CD14-positive monocyte (primary cell): Measurements from ENCODE around the gene FXYD6. TPM values are rescaled to one million over a fixed set of nuclear protein-coding genes. Genes with fewer than 3 reads are reported as not detected.
A peak's percentile ranks its signal among the peaks of the same experiment; 100 is the strongest.

Experiments used
- DNase-seq, 3 donors: peaks; one replicate each; pipeline ENCODE4 v3.0.0-alpha.2; 2011 to 2022
- H2AFZ ChIP-seq: 2 replicates; pipeline ENCODE4 v1.6.0; 2012; ENCODE audit warnings: mild to moderate bottlenecking, low read depth, low read length, inconsistent platforms; ENCODE audit not compliant: insufficient read depth, poor library complexity, severe bottlenecking
- H3K27ac ChIP-seq, 2 donors: 1 replicate in 1 of 2; 2 replicates in 1 of 2; pipeline ENCODE4 v1.5.1; 2012 to 2013; ENCODE audit warnings: low read length in 2 of 2, control low read depth in 1 of 2, inconsistent platforms in 1 of 2, low read depth in 1 of 2, mild to moderate bottlenecking in 1 of 2
- H3K27me3 ChIP-seq, 2 donors: one replicate each; pipeline versions ENCODE4 v1.6.0 to v1.6.1; 2011 to 2013; ENCODE audit warnings: low read length in 2 of 2; ENCODE audit not compliant: control insufficient read depth in 2 of 2, insufficient read depth in 2 of 2
- H3K36me3 ChIP-seq, 2 donors: replicated peaks in 1 of 2; 1 replicate in 1 of 2; 2 replicates in 1 of 2; pipeline versions ENCODE4 v1.5.1 to v1.6.1; 2012 to 2013; ENCODE audit warnings: low read length in 2 of 2, control low read depth in 1 of 2, inconsistent platforms in 1 of 2, mild to moderate bottlenecking in 1 of 2; ENCODE audit not compliant: insufficient read depth in 2 of 2, control insufficient read depth in 1 of 2
- H3K4me1 ChIP-seq, 2 donors: 1 replicate in 1 of 2; 2 replicates in 1 of 2; pipeline versions ENCODE4 v1.5.1 to v1.6.1; 2012 to 2013; ENCODE audit warnings: low read length in 2 of 2, control low read depth in 1 of 2, inconsistent platforms in 1 of 2, mild to moderate bottlenecking in 1 of 2, moderate library complexity in 1 of 2; ENCODE audit not compliant: insufficient read depth in 2 of 2, control insufficient read depth in 1 of 2
- H3K4me2 ChIP-seq: replicated peaks from 2 replicates; pipeline ENCODE3; 2012; ENCODE audit warnings: low read length, moderate library complexity, mild to moderate bottlenecking; ENCODE audit not compliant: poor library complexity, severe bottlenecking; ENCODE audit errors: extremely low read depth
- H3K4me3 ChIP-seq, 3 experiments: fragments of 200-600 bp in 1 of 3; sonication (generic) in 1 of 3; replicated peaks in 1 of 3; 1 replicate in 2 of 3; 2 replicates in 1 of 3; pipeline ENCODE4 v1.5.1; 2011 to 2013; ENCODE audit warnings: low read length in 3 of 3, mild to moderate bottlenecking in 3 of 3, control low read depth in 2 of 3, low read depth in 2 of 3, inconsistent platforms in 1 of 3, moderate library complexity in 1 of 3
- H3K79me2 ChIP-seq: 2 replicates; pipeline ENCODE4 v1.6.0; 2012; ENCODE audit warnings: mild to moderate bottlenecking, control low read depth, inconsistent platforms, low read length, moderate library complexity; ENCODE audit not compliant: insufficient read depth
- H3K9ac ChIP-seq: 2 replicates; pipeline ENCODE4 v1.6.0; 2017; ENCODE audit warnings: low read length, mild to moderate bottlenecking; ENCODE audit not compliant: insufficient read depth, poor library complexity, severe bottlenecking
- H3K9me3 ChIP-seq, 2 donors: replicated peaks in 1 of 2; 1 replicate in 1 of 2; 2 replicates in 1 of 2; pipeline versions ENCODE4 v1.5.1 to v1.6.1; 2012 to 2013; ENCODE audit warnings: low read length in 2 of 2, control low read depth in 1 of 2; ENCODE audit not compliant: control insufficient read depth in 1 of 2, insufficient read depth in 1 of 2
- H4K20me1 ChIP-seq: 2 replicates; pipeline ENCODE4 v1.6.0; 2012; ENCODE audit warnings: mild to moderate bottlenecking, low read length, control low read depth, moderate library complexity; ENCODE audit not compliant: insufficient read depth
- H3K27ac Mint-ChIP-seq, 7 donors: one replicate each; pipeline ENCODE4 v1.8.0; 2020; ENCODE audit warnings: mild to moderate bottlenecking in 7 of 7, mixed read lengths in 7 of 7, moderate library complexity in 6 of 7, inconsistent platforms in 2 of 7
- H3K27me3 Mint-ChIP-seq, 3 donors: one replicate each; pipeline ENCODE4 v1.8.0; 2021 to 2022; ENCODE audit warnings: low read depth in 3 of 3, mild to moderate bottlenecking in 3 of 3, mixed read lengths in 3 of 3, moderate library complexity in 3 of 3, inconsistent platforms in 1 of 3
- H3K36me3 Mint-ChIP-seq, 2 donors: one replicate each; pipeline ENCODE4 v1.8.0; 2020; ENCODE audit warnings: mixed read lengths in 2 of 2, inconsistent platforms in 1 of 2, mild to moderate bottlenecking in 1 of 2
- H3K4me1 Mint-ChIP-seq: one replicate; pipeline ENCODE4 v1.8.0; 2020; ENCODE audit warnings: mild to moderate bottlenecking, mixed read lengths
- H3K4me3 Mint-ChIP-seq, 2 donors: one replicate each; pipeline ENCODE4 v1.8.0; 2020; ENCODE audit warnings: mild to moderate bottlenecking in 2 of 2, mixed read lengths in 2 of 2, moderate library complexity in 1 of 2
- H3K9me3 Mint-ChIP-seq, 7 donors: one replicate each; pipeline ENCODE4 v1.8.0; 2020 to 2022; ENCODE audit warnings: mixed read lengths in 7 of 7, mild to moderate bottlenecking in 6 of 7, moderate library complexity in 6 of 7, inconsistent platforms in 2 of 7
- WGBS: methylation state at CpG from one replicate; pipeline ENCODE4 v1.1.5; 2013; ENCODE audit warnings: missing lambda C conversion rate; ENCODE audit not compliant: insufficient coverage; 5-methylcytosine and 5-hydroxymethylcytosine counted together
- intact Hi-C, 2 donors: fragments of 100-400 bp; cut with micrococcal nuclease; formaldehyde crosslinking; loops; one replicate each; pipeline versions ENCODE4 v1.15.0 to v1.15.1; 2023
- polyA plus RNA-seq, 3 donors: library from polyadenylated mRNA; depleted of rRNA in 1 of 3; unstranded in 2 of 3; stranded (reverse) in 1 of 3; fragments of 300-500 nt in 2 of 3; fragments of >200 nt in 1 of 3; fragmentation: Illumina TruSeq in 2 of 3; gene quantifications; 1 replicate in 2 of 3; 2 replicates in 1 of 3; pipeline ENCODE4 v1.2.3, GENCODE V29; 2012 to 2021
- TF ChIP-seq, protein P1 (sequence below): fragments of 200-600 bp; IDR thresholded peaks from one replicate; pipeline ENCODE4 v1.8.0; 2022; ENCODE audit warnings: antibody characterized with exemption, mild to moderate bottlenecking

The FXYD6 gene
- polyA plus RNA-seq, 3 donors: 36.4 to 52.1 (median 44.1) TPM

DNA sequence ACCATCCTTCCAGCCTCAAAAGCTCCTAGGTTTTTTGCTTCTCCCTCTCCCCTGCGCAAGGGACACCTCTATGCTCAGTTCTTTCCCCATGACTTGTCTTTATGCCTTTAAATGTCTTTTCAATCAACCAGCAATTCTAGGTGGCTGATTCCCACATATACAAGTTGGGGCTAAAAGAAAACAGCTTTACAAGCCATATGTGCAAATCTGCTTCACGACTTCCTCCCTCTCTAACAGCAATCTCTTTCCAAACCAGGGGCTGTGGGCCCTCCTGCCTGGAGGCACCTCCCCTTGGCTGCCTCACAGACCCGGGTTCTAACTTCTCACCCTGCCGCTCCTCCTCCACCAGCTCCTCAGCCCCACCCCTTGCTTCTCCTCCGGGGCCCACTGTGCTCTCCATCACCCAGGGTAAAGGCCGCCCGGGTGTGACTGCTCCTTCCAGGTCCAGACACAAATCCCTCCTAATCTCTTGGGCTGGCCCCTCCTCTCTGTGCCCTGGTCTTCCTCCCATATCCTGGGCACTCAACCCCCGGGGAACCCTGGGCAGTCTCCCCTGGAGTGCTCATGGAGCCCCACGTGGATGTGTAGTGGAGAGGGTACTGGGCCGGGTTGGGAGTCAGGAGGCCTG lies 38.6 kb upstream of the FXYD6 start:
- Mint-ChIP-seq H3K27me3 (peaks cover 1 to 7% (median 5%) of the 10 kb centered on the region in 3 donors), H3K27ac (peak overlapping the region in 1 of 7 donors; percentile 4), H3K4me3 (no peak overlapping the region), H3K36me3 (peaks cover 0 to under 1% of the 10 kb centered on the region in 2 donors), H3K9me3 (no peaks in the 10 kb centered on the region), H3K4me1 (peaks cover 15% of the 10 kb centered on the region)
- Histone ChIP-seq H3K4me3 (no peak overlapping the region), H3K4me2 (no peak overlapping the region), H3K27me3 (no peaks in the 10 kb centered on the region), H3K79me2 (no peaks in the 10 kb centered on the region), H3K36me3 (no peaks in the 10 kb centered on the region), H2AFZ (no peak overlapping the region), H3K27ac (no peak overlapping the region), H4K20me1 (no peaks in the 10 kb centered on the region), H3K4me1 (peaks cover 3 to 9% of the 10 kb centered on the region in 2 donors), H3K9ac (no peak overlapping the region), H3K9me3 (no peaks in the 10 kb centered on the region)
- TF ChIP-seq, protein P1, sequence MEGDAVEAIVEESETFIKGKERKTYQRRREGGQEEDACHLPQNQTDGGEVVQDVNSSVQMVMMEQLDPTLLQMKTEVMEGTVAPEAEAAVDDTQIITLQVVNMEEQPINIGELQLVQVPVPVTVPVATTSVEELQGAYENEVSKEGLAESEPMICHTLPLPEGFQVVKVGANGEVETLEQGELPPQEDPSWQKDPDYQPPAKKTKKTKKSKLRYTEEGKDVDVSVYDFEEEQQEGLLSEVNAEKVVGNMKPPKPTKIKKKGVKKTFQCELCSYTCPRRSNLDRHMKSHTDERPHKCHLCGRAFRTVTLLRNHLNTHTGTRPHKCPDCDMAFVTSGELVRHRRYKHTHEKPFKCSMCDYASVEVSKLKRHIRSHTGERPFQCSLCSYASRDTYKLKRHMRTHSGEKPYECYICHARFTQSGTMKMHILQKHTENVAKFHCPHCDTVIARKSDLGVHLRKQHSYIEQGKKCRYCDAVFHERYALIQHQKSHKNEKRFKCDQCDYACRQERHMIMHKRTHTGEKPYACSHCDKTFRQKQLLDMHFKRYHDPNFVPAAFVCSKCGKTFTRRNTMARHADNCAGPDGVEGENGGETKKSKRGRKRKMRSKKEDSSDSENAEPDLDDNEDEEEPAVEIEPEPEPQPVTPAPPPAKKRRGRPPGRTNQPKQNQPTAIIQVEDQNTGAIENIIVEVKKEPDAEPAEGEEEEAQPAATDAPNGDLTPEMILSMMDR: no peak
- WGBS: 56% methylated on average over 10 of the region's 10 CpGs
- intact Hi-C loops: no loop called here
- no peak for DNase-seq

DNA sequence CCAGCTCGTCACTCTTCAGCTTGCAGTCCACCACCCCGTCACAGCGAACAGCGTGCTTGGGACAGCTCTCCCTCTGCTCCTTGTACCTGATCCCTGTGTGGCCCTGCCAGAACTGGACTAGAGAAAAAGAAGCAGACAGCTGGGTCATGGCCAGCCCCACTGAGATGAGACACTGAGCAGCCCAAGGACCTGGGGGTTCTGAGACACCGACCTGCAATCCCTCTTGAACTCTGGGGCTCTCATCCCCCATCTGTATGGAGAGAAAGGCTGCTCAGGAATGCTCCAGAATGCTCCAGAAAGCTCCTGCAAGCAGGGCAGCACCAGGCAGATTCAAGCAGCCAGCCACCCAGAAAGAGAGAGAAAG lies 37.9 kb upstream of the FXYD6 start:
- H3K4me3 Mint-ChIP-seq: no peak overlapping the region
- Histone ChIP-seq H3K4me3 (no peak overlapping the region), H3K27ac (no peak overlapping the region), H3K36me3 (no peaks in the 10 kb centered on the region), H3K79me2 (no peaks in the 10 kb centered on the region), H3K27me3 (no peaks in the 10 kb centered on the region), H3K9ac (no peak overlapping the region), H2AFZ (no peak overlapping the region), H3K4me2 (no peak overlapping the region), H4K20me1 (no peaks in the 10 kb centered on the region), H3K9me3 (no peaks in the 10 kb centered on the region), H3K4me1 (peaks cover 0 to 3% of the 10 kb centered on the region in 2 donors)
- H3K27me3 Mint-ChIP-seq: peaks cover 2 to 7% (median 6%) of the 10 kb centered on the region in 3 donors
- peaks cover 0 to 1% of the 10 kb centered on the region in 2 donors for H3K36me3 Mint-ChIP-seq
- TF ChIP-seq, protein P1: no peak
- no peaks in the 10 kb centered on the region for H3K9me3 Mint-ChIP-seq
- intact Hi-C loops: no loop called here
- no peak overlapping the region for H3K27ac Mint-ChIP-seq
- peaks cover 9% of the 10 kb centered on the region for H3K4me1 Mint-ChIP-seq
- no peak for DNase-seq
- WGBS: 88% methylated on average over 4 of the region's 5 CpGs
